K562 (cell line): ENCODE data around the gene FBLN2. TPM values are rescaled to one million over a fixed set of nuclear protein-coding genes. Genes with fewer than 3 reads are reported as not detected.
A peak's percentile ranks its signal among the peaks of the same experiment; 100 is the strongest.

ENCODE experiments used
- ATAC-seq: fragments of 200-7000 bp; cut with Tn5 transposase; 3 replicates; pipeline ENCODE4 v1.9.1; 2020; ENCODE audit warnings: moderate library complexity
- BruUV-seq: library from RNA; stranded (reverse); fragments of 400-500 nt; replicated peaks from 2 replicates; lab custom pipeline; 2021; lab: Mats Ljungman, UMichigan
- CTCF ChIA-PET: fragments of 300-600 bp; formaldehyde crosslinking; extraction: SDS; loops from one replicate; lab custom pipeline; 2021; ENCODE audit warnings: low intra/inter-chr PET ratio; lab: Yijun Ruan, JAX
- POLR2A ChIA-PET: fragments of 300-600, 350-650 bp; sonication (Branson Sonifier 250); formaldehyde crosslinking; extraction: SDS; loops from one replicate; lab custom pipeline; 2021; ENCODE audit warnings: antibody characterized with exemption, inconsistent platforms; lab: Yijun Ruan, JAX
- DNase-seq, 4 experiments: peaks; one replicate each; pipeline versions ENCODE4 v3.0.0 to v3.0.0-alpha.2; 2011 to 2018; ENCODE audit warnings: low spot score in 3 of 4, mixed read lengths in 3 of 4; ENCODE audit errors: extremely low read depth in 1 of 4
- FAIRE-seq: peaks from 2 replicates; lab custom pipeline; 2011; peaks lifted over from hg19 to GRCh38; lab: Jason Lieb, UNC
- H2AFZ ChIP-seq: 2 replicates; pipeline ENCODE4 v1.6.0; 2011; ENCODE audit warnings: low read depth, low read length, control low read depth, inconsistent platforms
- H3K27ac ChIP-seq: fragments of 200-600 bp; 3 replicates; pipeline ENCODE4 v1.8.0; 2011; ENCODE audit warnings: low read depth, mild to moderate bottlenecking, control low read depth, inconsistent platforms, low read length, moderate library complexity, mixed read lengths; ENCODE audit errors: extremely low read depth
- H3K27me3 ChIP-seq, 2 experiments: fragments of 300-600 bp in 1 of 2; 2 replicates in 1 of 2; 3 replicates in 1 of 2; pipeline versions ENCODE4 v1.6.0 to v1.8.0; 2011; ENCODE audit warnings: inconsistent platforms in 2 of 2, low read length in 2 of 2, mild to moderate bottlenecking in 1 of 2, mixed read lengths in 1 of 2, moderate library complexity in 1 of 2; ENCODE audit not compliant: control insufficient read depth in 2 of 2, insufficient read depth in 2 of 2
- H3K36me3 ChIP-seq: fragments of 300-600 bp; 3 replicates; pipeline ENCODE4 v1.8.0; 2011; ENCODE audit warnings: mild to moderate bottlenecking, low read length, inconsistent platforms; ENCODE audit not compliant: control insufficient read depth, insufficient read depth
- H3K4me1 ChIP-seq, 2 experiments: fragments of 200-600 bp in 1 of 2; replicated peaks in 1 of 2; 2 replicates in 1 of 2; 3 replicates in 1 of 2; pipeline versions ENCODE4 v1.5.1 to v1.8.0; 2011; ENCODE audit warnings: inconsistent platforms in 2 of 2, low read length in 2 of 2, mild to moderate bottlenecking in 1 of 2, mixed read lengths in 1 of 2, moderate library complexity in 1 of 2; ENCODE audit not compliant: control insufficient read depth in 2 of 2, insufficient read depth in 2 of 2
- H3K4me2 ChIP-seq: 2 replicates; pipeline ENCODE4 v1.6.1; 2011; ENCODE audit warnings: low read length, control low read depth, inconsistent platforms, mixed read lengths; ENCODE audit not compliant: insufficient read depth
- H3K4me3 ChIP-seq: fragments of 200-600 bp; sonication (generic), shearing (Covaris generic); 2 replicates; pipeline ENCODE4 v1.5.1; 2016; ENCODE audit warnings: control low read depth, inconsistent platforms
- H3K79me2 ChIP-seq: fragments of 200-600 bp; 3 replicates; pipeline ENCODE4 v1.8.0; 2011; ENCODE audit warnings: low read length, inconsistent platforms; ENCODE audit not compliant: control insufficient read depth, insufficient read depth
- H3K9ac ChIP-seq, 2 experiments: 2 replicates each; pipeline versions ENCODE4 v1.6.0 to v1.6.1; 2011; ENCODE audit warnings: low read depth in 2 of 2, low read length in 2 of 2, control low read depth in 1 of 2, inconsistent platforms in 1 of 2, mild to moderate bottlenecking in 1 of 2, mixed read lengths in 1 of 2; ENCODE audit not compliant: insufficient read depth in 1 of 2
- H3K9me1 ChIP-seq: one replicate; pipeline ENCODE4 v1.6.0; 2011; ENCODE audit warnings: inconsistent platforms, mild to moderate bottlenecking, low read length, moderate library complexity; ENCODE audit not compliant: control insufficient read depth, insufficient read depth
- H3K9me3 ChIP-seq: replicated peaks from 2 replicates; pipeline ENCODE4 v1.5.1; 2011; ENCODE audit warnings: low read depth, low read length, inconsistent platforms; ENCODE audit not compliant: control insufficient read depth, insufficient read depth
- H4K20me1 ChIP-seq: replicated peaks from 2 replicates; pipeline ENCODE4 v1.6.1; 2011; ENCODE audit warnings: low read length, inconsistent platforms, mixed read lengths; ENCODE audit not compliant: control insufficient read depth, insufficient read depth
- EZH2 ChIP-seq: IDR thresholded peaks from 2 replicates; pipeline ENCODE4 v1.6.1; 2012; ENCODE audit warnings: low read depth, mild to moderate bottlenecking, inconsistent platforms, low read length, borderline replicate concordance
- TARDBP ChIP-seq: fragments of 450-650 bp; IDR thresholded peaks from 2 replicates; pipeline ENCODE4 v1.6.1; 2016
- WGBS: fragments of 100-300 bp; shearing (Covaris generic); methylation state at CpG from one replicate; pipeline ENCODE4 v1.1.6; 2016; ENCODE audit warnings: low coverage, mixed read lengths; ENCODE audit not compliant: insufficient coverage; ENCODE audit errors: missing lambda C conversion rate; 5-methylcytosine and 5-hydroxymethylcytosine counted together
- in situ Hi-C: fragments of 300-500 bp; cut with MboI; formaldehyde crosslinking; loops from 4 replicates; pipeline ENCODE4 v1.15.0; 2018; ENCODE audit warnings: inconsistent platforms, mixed read lengths
- intact Hi-C: fragments of 100-400 bp; cut with micrococcal nuclease; formaldehyde crosslinking; loops from 2 replicates; pipeline ENCODE4 v1.14.2; 2022
- polyA plus RNA-seq, 8 experiments: library from polyadenylated mRNA; depleted of rRNA in 4 of 8; stranded (reverse) in 5 of 8; unstranded in 3 of 8; fragments of >200 nt; fragmentation: Nextera tagmentation in 2 of 8; fragmentation: Illumina TruSeq in 1 of 8; extraction: Ambion mirVana in 2 of 8; extraction: Trizol in 1 of 8; gene quantifications; 2 replicates each; pipeline versions ENCODE4 v1.2.1 to v1.2.3, GENCODE V29; 2011 to 2014; ENCODE audit warnings: inconsistent platforms in 1 of 8, missing spikeins in 1 of 8
- total RNA-seq, 7 experiments: library from RNA; depleted of rRNA in 6 of 7; stranded (reverse); fragments of >200 nt in 6 of 7; fragmentation: Illumina TruSeq in 2 of 7; extraction: Trizol in 2 of 7; gene quantifications; 2 replicates each; pipeline versions ENCODE4 v1.2.1 to v1.2.3, GENCODE V29; 2011 to 2021; ENCODE audit warnings: low replicate concordance in 1 of 7
- TF ChIP-seq, protein P1 (sequence below): fragments of 450-650 bp; IDR thresholded peaks from 2 replicates; pipeline ENCODE4 v1.6.1; 2016; ENCODE audit warnings: low read depth, mild to moderate bottlenecking, moderate library complexity

FBLN2 gene
- total and polyA plus RNA-seq, 9 of the 15 experiments (the other 6 are each of a cell fraction or from before 2014, with no cell fraction given), result 0.03 to 0.10 (median 0.04) TPM; not detected in 6

DNA sequence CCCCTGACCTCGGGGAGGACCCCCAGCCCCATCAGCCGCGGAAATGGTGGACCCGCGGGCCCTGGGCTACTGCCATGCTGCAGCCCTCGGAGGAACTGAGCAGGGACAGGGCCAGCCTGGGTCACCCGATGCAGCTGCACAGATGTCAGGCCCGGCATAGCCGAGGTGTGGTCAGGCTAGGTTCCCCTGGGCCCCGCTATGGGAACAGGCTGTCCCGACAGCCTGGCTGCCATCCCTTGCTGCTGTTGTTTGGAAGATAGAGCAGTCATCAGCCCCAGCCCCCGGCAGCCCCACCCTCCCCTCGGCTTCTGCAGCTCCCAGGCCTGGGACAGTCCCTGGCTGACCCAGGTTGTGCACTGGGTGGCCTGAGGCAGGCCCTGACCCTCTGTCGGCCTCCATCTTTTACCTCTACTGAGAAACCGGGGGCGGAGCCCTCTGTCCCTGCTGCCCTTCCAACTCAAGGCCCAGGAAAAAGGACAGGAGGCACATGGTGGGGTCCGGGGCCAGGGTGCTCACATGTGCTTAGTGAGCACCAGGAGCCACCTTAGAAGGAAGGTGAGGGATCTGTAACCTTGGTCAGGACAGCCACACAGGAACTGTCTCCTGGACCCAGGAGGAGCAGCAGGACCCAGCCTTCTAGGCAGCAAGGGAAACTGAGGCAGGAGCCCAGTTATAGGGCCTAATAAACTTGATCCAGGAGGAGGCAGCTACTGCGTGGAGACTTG is 31.5 kb upstream of the FBLN2 start:
- 12% methylated on average over 18 of the region's 18 CpGs for WGBS
- POLR2A ChIA-PET, result interaction anchor here (0.6 to 1.3 kb wide), 3 partner anchors 13 to 131 kb away, joined by 3 to 4 read pairs (median 3); no protein-coding TSS in a partner anchor
- peaks cover 68 to 79% of the 10 kb centered on the region in 2 experiments for H3K27me3 ChIP-seq
- TF ChIP-seq EZH2 (0 out of 2 replicates have a peak, but pooled peaks have one; percentile 11), TARDBP (no peak)
- TF ChIP-seq, protein P1, sequence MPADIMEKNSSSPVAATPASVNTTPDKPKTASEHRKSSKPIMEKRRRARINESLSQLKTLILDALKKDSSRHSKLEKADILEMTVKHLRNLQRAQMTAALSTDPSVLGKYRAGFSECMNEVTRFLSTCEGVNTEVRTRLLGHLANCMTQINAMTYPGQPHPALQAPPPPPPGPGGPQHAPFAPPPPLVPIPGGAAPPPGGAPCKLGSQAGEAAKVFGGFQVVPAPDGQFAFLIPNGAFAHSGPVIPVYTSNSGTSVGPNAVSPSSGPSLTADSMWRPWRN, result no peak
- TF ChIP-seq, all 486 proteins: peak for 1
- Histone ChIP-seq H3K9me1 (no peaks in the 10 kb centered on the region), H3K4me1 (peaks cover 0 to 20% of the 10 kb centered on the region in 2 experiments; a peak in 2 of 5 replicates), H3K4me2 (no peak overlapping the region), H4K20me1 (peaks cover 15% of the 10 kb centered on the region; the same call in 1 of the 2 replicates), H3K79me2 (no peaks in the 10 kb centered on the region), H3K9me3 (no peaks in the 10 kb centered on the region), H3K9ac (no peak overlapping the region; a peak in 1 of 4 replicates), H3K27ac (no peak overlapping the region), H2AFZ (no peak overlapping the region), H3K4me3 (no peak overlapping the region), H3K36me3 (no peaks in the 10 kb centered on the region)
- intact Hi-C loops, result no loop called here
- FAIRE-seq (no peak), DNase-seq (no peak), ATAC-seq (peak; percentile 32)
- in situ Hi-C loops, result no loop called here
- BruUV-seq, result no TSS peak
- CTCF ChIA-PET, result no interaction called here
